GM23338 (cell line): Measurements from ENCODE around the gene FGF8. TPM values are rescaled to one million over a fixed set of nuclear protein-coding genes. Genes with fewer than 3 reads are reported as not detected.

Source experiments
- ATAC-seq: fragments of 200-7000 bp; cut with Tn5 transposase; 3 replicates; pipeline ENCODE4 v1.9.1; 2020
- DNase-seq: peaks from one replicate; pipeline ENCODE4 v3.0.0-alpha.2; 2015; ENCODE audit warnings: low spot score
- H2AFZ ChIP-seq: fragments of 200-600 bp; sonication (generic); 2 replicates; pipeline ENCODE4 v1.8.0; 2016; ENCODE audit warnings: antibody characterized with exemption, mild to moderate bottlenecking, moderate library complexity
- H3F3A ChIP-seq: fragments of 200-600 bp; sonication (generic); replicated peaks from 2 replicates; pipeline ENCODE4 v1.8.0; 2017; ENCODE audit warnings: antibody characterized with exemption, mixed run types, low read depth
- H3K27ac ChIP-seq: fragments of 200-600 bp; sonication (generic); 2 replicates; pipeline ENCODE4 v1.6.1; 2016; ENCODE audit warnings: low read depth
- H3K27me3 ChIP-seq: fragments of 200-600 bp; sonication (generic); 2 replicates; pipeline ENCODE4 v1.8.0; 2016; ENCODE audit warnings: mild to moderate bottlenecking, mixed run types, moderate library complexity; ENCODE audit not compliant: insufficient read depth
- H3K36me3 ChIP-seq: fragments of 200-600 bp; sonication (generic); 2 replicates; pipeline ENCODE4 v1.8.0; 2016; ENCODE audit warnings: mild to moderate bottlenecking; ENCODE audit not compliant: insufficient read depth
- H3K4me1 ChIP-seq: fragments of 200-600 bp; sonication (generic); 2 replicates; pipeline ENCODE4 v1.8.0; 2016; ENCODE audit warnings: mild to moderate bottlenecking, moderate library complexity; ENCODE audit not compliant: insufficient read depth
- H3K4me2 ChIP-seq: fragments of 200-600 bp; sonication (generic); 2 replicates; pipeline ENCODE4 v1.7.1; 2017; ENCODE audit warnings: mixed run types
- H3K4me3 ChIP-seq: fragments of 200-600 bp; sonication (generic); 2 replicates; pipeline ENCODE4 v1.6.1; 2016; ENCODE audit warnings: mixed run types
- H3K79me2 ChIP-seq: fragments of 200-600 bp; sonication (generic); replicated peaks from 2 replicates; pipeline ENCODE4 v1.8.0; 2017; ENCODE audit warnings: mild to moderate bottlenecking; ENCODE audit not compliant: insufficient read depth
- H3K9me2 ChIP-seq: fragments of 200-600 bp; sonication (generic); 2 replicates; pipeline ENCODE4 v1.8.0; 2017; ENCODE audit not compliant: insufficient read depth
- H4K20me1 ChIP-seq: fragments of 200-600 bp; sonication (generic); replicated peaks from 2 replicates; pipeline ENCODE4 v1.8.0; 2017; ENCODE audit warnings: mild to moderate bottlenecking; ENCODE audit not compliant: insufficient read depth
- H3K27ac Mint-ChIP-seq: 2 replicates; pipeline ENCODE4 v1.8.0; 2020; ENCODE audit warnings: inconsistent platforms, mild to moderate bottlenecking, moderate library complexity, mixed read lengths
- H3K27me3 Mint-ChIP-seq: 3 replicates; pipeline ENCODE4 v1.8.0; 2022; ENCODE audit warnings: low read depth, mild to moderate bottlenecking, moderate library complexity, mixed read lengths, inconsistent platforms; ENCODE audit not compliant: insufficient read depth, poor library complexity
- H3K36me3 Mint-ChIP-seq: 3 replicates; pipeline ENCODE4 v1.8.0; 2021; ENCODE audit warnings: low read depth, mild to moderate bottlenecking, inconsistent platforms, moderate library complexity, mixed read lengths
- H3K4me1 Mint-ChIP-seq: 3 replicates; pipeline ENCODE4 v1.8.0; 2020; ENCODE audit warnings: mild to moderate bottlenecking, inconsistent platforms, mixed read lengths
- H3K4me3 Mint-ChIP-seq: 3 replicates; pipeline ENCODE4 v1.8.0; 2021; ENCODE audit warnings: moderate library complexity, mild to moderate bottlenecking, inconsistent platforms, mixed read lengths
- H3K9me3 Mint-ChIP-seq: 3 replicates; pipeline ENCODE4 v1.8.0; 2020; ENCODE audit warnings: moderate library complexity, mild to moderate bottlenecking, inconsistent platforms, mixed read lengths
- CREB1 ChIP-seq: fragments of 250-450 bp; sonication (Bioruptor Pico); IDR thresholded peaks from 2 replicates; pipeline ENCODE4 v1.5.0; 2020; ENCODE audit warnings: low read depth, mild to moderate bottlenecking, moderate library complexity
- ETS1 ChIP-seq: IDR thresholded peaks from 2 replicates; pipeline ENCODE4 v1.6.1; 2016; ENCODE audit warnings: antibody characterized with exemption
- EZH2 ChIP-seq: fragments of 200-600 bp; sonication (generic); IDR thresholded peaks from one replicate; pipeline ENCODE4 v1.8.0; 2017; ENCODE audit warnings: antibody characterized with exemption, mild to moderate bottlenecking, low read depth; ENCODE audit not compliant: unreplicated experiment
- EZH2phosphoT487 ChIP-seq: fragments of 200-600 bp; sonication (generic); IDR thresholded peaks from one replicate; pipeline ENCODE4 v1.8.1; 2018; ENCODE audit warnings: antibody characterized with exemption; ENCODE audit not compliant: unreplicated experiment
- JUNB ChIP-seq: IDR thresholded peaks from one replicate; pipeline ENCODE4 v1.6.1; 2016; ENCODE audit warnings: antibody characterized with exemption; ENCODE audit not compliant: unreplicated experiment
- NANOG ChIP-seq: IDR thresholded peaks from 2 replicates; pipeline ENCODE4 v1.6.1; 2016; ENCODE audit warnings: antibody characterized with exemption, borderline replicate concordance
- POLR2AphosphoS5 ChIP-seq: IDR thresholded peaks from 2 replicates; pipeline ENCODE4 v1.6.1; 2016; ENCODE audit warnings: antibody characterized with exemption, low read depth
- STAT1 ChIP-seq: IDR thresholded peaks from one replicate; pipeline ENCODE4 v1.6.1; 2016; ENCODE audit warnings: antibody characterized with exemption; ENCODE audit not compliant: unreplicated experiment
- ZNF114 ChIP-seq: fragments of 250-450 bp; sonication (Bioruptor Pico); IDR thresholded peaks from 2 replicates; pipeline ENCODE4 v1.5.0; 2020; ENCODE audit warnings: mild to moderate bottlenecking, moderate library complexity
- ZNF331 ChIP-seq: fragments of 250-450 bp; sonication (Bioruptor Pico); IDR thresholded peaks from 2 replicates; pipeline ENCODE4 v1.5.0; 2020; ENCODE audit warnings: low read depth, mild to moderate bottlenecking, moderate library complexity
- ZNF462 ChIP-seq: fragments of 250-450 bp; sonication (Bioruptor Pico); IDR thresholded peaks from 2 replicates; pipeline ENCODE4 v1.5.0; 2020; ENCODE audit warnings: mild to moderate bottlenecking, moderate library complexity
- polyA plus RNA-seq: library from polyadenylated mRNA; unstranded; fragments of >200 nt; fragmentation: Nextera tagmentation; extraction: Ambion mirVana; gene quantifications from 2 replicates; pipeline ENCODE4 v1.2.1, GENCODE V29; 2016
- total RNA-seq: library from RNA; depleted of rRNA; stranded (reverse); fragments of >200 nt; shearing (Covaris generic); gene quantifications from 2 replicates; pipeline ENCODE4 v1.2.3, GENCODE V29; 2014
- TF ChIP-seq, protein P1 (sequence below): IDR thresholded peaks from one replicate; pipeline ENCODE4 v1.6.1; 2018; ENCODE audit warnings: antibody characterized with exemption; ENCODE audit not compliant: unreplicated experiment
- TF ChIP-seq, protein P2 (sequence below), 2 experiments: fragments of 200-600 bp in 1 of 2; sonication (generic) in 1 of 2; conservative IDR thresholded peaks; 2 replicates each; pipeline versions ENCODE4 v1.5.1 to v1.6.1; 2016 to 2017; ENCODE audit warnings: antibody characterized with exemption in 2 of 2, low read depth in 2 of 2, mild to moderate bottlenecking in 2 of 2, moderate library complexity in 1 of 2

FGF8 gene
- total and polyA plus RNA-seq, 2 experiments from 2014 or later = 1.6 to 6.2 TPM

- no peaks in the 10 kb centered on the region for H3F3A ChIP-seq
- no peak for DNase-seq
- H3K4me3 ChIP-seq = no peak overlapping the region
- ATAC-seq = no peak
- H3K4me1 ChIP-seq = peaks cover 9% of the 10 kb centered on the region
- no peak overlapping the region for H3K27ac Mint-ChIP-seq
- no peaks in the 10 kb centered on the region for H4K20me1 ChIP-seq
- H3K27ac ChIP-seq = no peak overlapping the region
- no peaks in the 10 kb centered on the region for H3K9me3 Mint-ChIP-seq
- H3K4me1 Mint-ChIP-seq = peaks cover 19% of the 10 kb centered on the region; the same call in 2 of the 3 replicates
- H2AFZ ChIP-seq = no peak overlapping the region
- no peak overlapping the region for H3K4me3 Mint-ChIP-seq
- TF ChIP-seq STAT1 = no peak
- TF ChIP-seq ZNF331 (CRISPR knock-in tag) = no peak
- TF ChIP-seq JUNB = no peak
- TF ChIP-seq, protein P1, sequence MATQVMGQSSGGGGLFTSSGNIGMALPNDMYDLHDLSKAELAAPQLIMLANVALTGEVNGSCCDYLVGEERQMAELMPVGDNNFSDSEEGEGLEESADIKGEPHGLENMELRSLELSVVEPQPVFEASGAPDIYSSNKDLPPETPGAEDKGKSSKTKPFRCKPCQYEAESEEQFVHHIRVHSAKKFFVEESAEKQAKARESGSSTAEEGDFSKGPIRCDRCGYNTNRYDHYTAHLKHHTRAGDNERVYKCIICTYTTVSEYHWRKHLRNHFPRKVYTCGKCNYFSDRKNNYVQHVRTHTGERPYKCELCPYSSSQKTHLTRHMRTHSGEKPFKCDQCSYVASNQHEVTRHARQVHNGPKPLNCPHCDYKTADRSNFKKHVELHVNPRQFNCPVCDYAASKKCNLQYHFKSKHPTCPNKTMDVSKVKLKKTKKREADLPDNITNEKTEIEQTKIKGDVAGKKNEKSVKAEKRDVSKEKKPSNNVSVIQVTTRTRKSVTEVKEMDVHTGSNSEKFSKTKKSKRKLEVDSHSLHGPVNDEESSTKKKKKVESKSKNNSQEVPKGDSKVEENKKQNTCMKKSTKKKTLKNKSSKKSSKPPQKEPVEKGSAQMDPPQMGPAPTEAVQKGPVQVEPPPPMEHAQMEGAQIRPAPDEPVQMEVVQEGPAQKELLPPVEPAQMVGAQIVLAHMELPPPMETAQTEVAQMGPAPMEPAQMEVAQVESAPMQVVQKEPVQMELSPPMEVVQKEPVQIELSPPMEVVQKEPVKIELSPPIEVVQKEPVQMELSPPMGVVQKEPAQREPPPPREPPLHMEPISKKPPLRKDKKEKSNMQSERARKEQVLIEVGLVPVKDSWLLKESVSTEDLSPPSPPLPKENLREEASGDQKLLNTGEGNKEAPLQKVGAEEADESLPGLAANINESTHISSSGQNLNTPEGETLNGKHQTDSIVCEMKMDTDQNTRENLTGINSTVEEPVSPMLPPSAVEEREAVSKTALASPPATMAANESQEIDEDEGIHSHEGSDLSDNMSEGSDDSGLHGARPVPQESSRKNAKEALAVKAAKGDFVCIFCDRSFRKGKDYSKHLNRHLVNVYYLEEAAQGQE = no peak
- TF ChIP-seq, protein P2, sequence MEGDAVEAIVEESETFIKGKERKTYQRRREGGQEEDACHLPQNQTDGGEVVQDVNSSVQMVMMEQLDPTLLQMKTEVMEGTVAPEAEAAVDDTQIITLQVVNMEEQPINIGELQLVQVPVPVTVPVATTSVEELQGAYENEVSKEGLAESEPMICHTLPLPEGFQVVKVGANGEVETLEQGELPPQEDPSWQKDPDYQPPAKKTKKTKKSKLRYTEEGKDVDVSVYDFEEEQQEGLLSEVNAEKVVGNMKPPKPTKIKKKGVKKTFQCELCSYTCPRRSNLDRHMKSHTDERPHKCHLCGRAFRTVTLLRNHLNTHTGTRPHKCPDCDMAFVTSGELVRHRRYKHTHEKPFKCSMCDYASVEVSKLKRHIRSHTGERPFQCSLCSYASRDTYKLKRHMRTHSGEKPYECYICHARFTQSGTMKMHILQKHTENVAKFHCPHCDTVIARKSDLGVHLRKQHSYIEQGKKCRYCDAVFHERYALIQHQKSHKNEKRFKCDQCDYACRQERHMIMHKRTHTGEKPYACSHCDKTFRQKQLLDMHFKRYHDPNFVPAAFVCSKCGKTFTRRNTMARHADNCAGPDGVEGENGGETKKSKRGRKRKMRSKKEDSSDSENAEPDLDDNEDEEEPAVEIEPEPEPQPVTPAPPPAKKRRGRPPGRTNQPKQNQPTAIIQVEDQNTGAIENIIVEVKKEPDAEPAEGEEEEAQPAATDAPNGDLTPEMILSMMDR (conservative IDR thresholded peaks at IDR 0.05; ENCODE audit: low read depth in 2 of 2) = no peak
- TF ChIP-seq ZNF114 (CRISPR knock-in tag) = no peak
- TF ChIP-seq CREB1 (CRISPR knock-in tag) = no peak
- TF ChIP-seq EZH2 = no peak
- TF ChIP-seq EZH2phosphoT487 = no peak
- no peak for TF ChIP-seq NANOG
- no peak for TF ChIP-seq ETS1
- TF ChIP-seq POLR2AphosphoS5 = no peak
- no peak for TF ChIP-seq ZNF462 (CRISPR knock-in tag)
- no peaks in the 10 kb centered on the region for H3K9me2 ChIP-seq
- no peaks in the 10 kb centered on the region for H3K36me3 Mint-ChIP-seq
- no peak overlapping the region for H3K4me2 ChIP-seq
- peaks cover 9% of the 10 kb centered on the region for H3K27me3 Mint-ChIP-seq
- H3K79me2 ChIP-seq = no peaks in the 10 kb centered on the region
- no peaks in the 10 kb centered on the region for H3K36me3 ChIP-seq
- 0 out of 2 replicates have a peak, but pooled peaks cover 5% of the 10 kb centered on the region for H3K27me3 ChIP-seq
These were observed 13.2 kb downstream of the FGF8 start for GRCh38 chr10:101762736-101763135.
